Measurements from ENCODE around the gene GRSF1.
"Not testable (repeated sequence)": the region's sequence is repeated elsewhere in the genome, so short reads cannot be mapped to it uniquely, and the experiment has no call there.

Gene GRSF1

GRCh38 chr4:70772929-70773555 lies 66.6 kb downstream of the GRSF1 start:
- no peak overlapping the region for H3K4me3 ChIP-seq (ENCODE audit: control insufficient read depth, low read depth, low read length)
- TF ChIP-seq CTCF (IDR thresholded peaks at IDR 0.05; ENCODE audit: control insufficient read depth, insufficient read depth, low read depth, low read length, missing control alignments), result no peak
- DNase-seq (ENCODE audit: low read depth), result no peak

- not testable (repeated sequence) for H3K4me3 ChIP-seq (ENCODE audit: control insufficient read depth, low read depth, low read length)
These were observed 70.3 kb downstream of the GRSF1 start for GRCh38 chr4:70769396-70769795.

GRCh38 chr4:70768301-70768948 lies 71.3 kb downstream of the GRSF1 start:
- TF ChIP-seq CTCF (IDR thresholded peaks at IDR 0.05; ENCODE audit: control insufficient read depth, insufficient read depth, low read depth, low read length, missing control alignments), result no peak
- no peak for DNase-seq (ENCODE audit: low read depth)
- H3K4me3 ChIP-seq (ENCODE audit: control insufficient read depth, low read depth, low read length), result no peak overlapping the region

More at GRCh38 chr4:70769396-70769795, 70.3 kb downstream of the GRSF1 start:
- DNase-seq (ENCODE audit: low read depth), result not testable (repeated sequence)

Data from AG09309 (cell line).